GM20431 (cell line): Measurements from ENCODE around the gene EYA3.

ENCODE experiments used
- in situ Hi-C: fragments of 300-500 bp; cut with MseI, MboI; formaldehyde crosslinking; loops from one replicate; pipeline ENCODE4 v1.15.0; 2020; ENCODE audit warnings: low sequenced_read_pairs; ENCODE audit not compliant: unreplicated experiment

The EYA3 gene

GRCh38 chr1:27974417-27974781 is 114.0 kb downstream of the EYA3 start:
- in situ Hi-C loops, result no loop called here

GRCh38 chr1:27973771-27974416 is 114.5 kb downstream of the EYA3 start:
- in situ Hi-C loops, result no loop called here

GRCh38 chr1:27972141-27972540 is 116.3 kb downstream of the EYA3 start:
- in situ Hi-C loops, result no loop called here

GRCh38 chr1:27971674-27972073 is 116.7 kb downstream of the EYA3 start:
- in situ Hi-C loops, result no loop called here

GRCh38 chr1:27970401-27970800 is 118.0 kb downstream of the EYA3 start:
- in situ Hi-C loops, result no loop called here

GRCh38 chr1:27968692-27969091 is 119.7 kb downstream of the EYA3 start:
- in situ Hi-C loops, result no loop called here

GRCh38 chr1:27967884-27968466 is 120.4 kb downstream of the EYA3 start:
- in situ Hi-C loops, result no loop called here

GRCh38 chr1:27967106-27967883 is 121.1 kb downstream of the EYA3 start:
- in situ Hi-C loops, result no loop called here

GRCh38 chr1:27966402-27967105 is 121.9 kb downstream of the EYA3 start:
- in situ Hi-C loops, result no loop called here

GRCh38 chr1:27963393-27963792 is 125.0 kb downstream of the EYA3 start:
- in situ Hi-C loops, result no loop called here

- in situ Hi-C loops, result no loop called here
Measured at GRCh38 chr1:27961646-27962221, 126.7 kb downstream of the EYA3 start.

GRCh38 chr1:27960762-27961645 is 127.4 kb downstream of the EYA3 start:
- in situ Hi-C loops, result no loop called here

- in situ Hi-C loops, result no loop called here
Measured at GRCh38 chr1:27959792-27960603, 128.4 kb downstream of the EYA3 start, which contains the start of gene XKR8. TSS of gene XKR8 (plus strand) at chr1:27959973. CDS start at chr1:27960070, 97 bp downstream.

GRCh38 chr1:27958513-27958912 is 129.9 kb downstream of the EYA3 start:
- in situ Hi-C loops, result no loop called here

GRCh38 chr1:27957655-27958054 is 130.8 kb downstream of the EYA3 start:
- in situ Hi-C loops, result no loop called here

GRCh38 chr1:27956761-27957160 is 131.6 kb downstream of the EYA3 start:
- in situ Hi-C loops, result no loop called here

GRCh38 chr1:27955076-27955475 is 133.3 kb downstream of the EYA3 start:
- in situ Hi-C loops, result no loop called here

GRCh38 chr1:27954186-27954585 is 134.2 kb downstream of the EYA3 start:
- in situ Hi-C loops, result no loop called here

GRCh38 chr1:27952147-27952546 is 136.3 kb downstream of the EYA3 start:
- in situ Hi-C loops, result no loop called here
